Measurements from ENCODE around the gene TMEM44. TPM values are rescaled to one million over a fixed set of nuclear protein-coding genes. Genes with fewer than 3 reads are reported as not detected.

The TMEM44 gene
- total and polyA plus RNA-seq, 2 donors (not counting 3 experiments of a cell fraction or from before 2014, with no cell fraction given), result 93.8 to 125 TPM

GRCh38 chr3:194574639-194575483, 58.4 kb downstream of the TMEM44 start:
- POLR2A ChIA-PET, result interaction anchor here (0.6 kb wide), 1 partner anchor 65 kb away, joined by 5 read pairs; no protein-coding TSS in a partner anchor
- Histone ChIP-seq H3K27ac (ENCODE audit: insufficient read depth, low read depth, low read length) (no peak overlapping the region), H3K4me1 (ENCODE audit: control insufficient read depth, extremely low read depth, insufficient read depth, low read length) (peaks cover 28% of the 10 kb centered on the region), H3K79me2 (ENCODE audit: control insufficient read depth, insufficient read depth, low read length) (no peaks in the 10 kb centered on the region), H3K4me3 (replicated peaks in 1 of 3; ENCODE audit: insufficient read depth in 1 of 3, low read depth in 1 of 3, low read length in 3 of 3) (no peak overlapping the region), H3K9me1 (replicated peaks; ENCODE audit: control insufficient read depth, extremely low read depth, insufficient read depth, low read length) (no peaks in the 10 kb centered on the region), H3K4me2 (ENCODE audit: insufficient read depth, low read length) (no peak overlapping the region), H3K36me3 (ENCODE audit: control insufficient read depth in 2 of 2, extremely low read depth in 1 of 2, insufficient read depth in 2 of 2, low read length in 2 of 2) (no peaks in the 10 kb centered on the region), H3K27me3 (ENCODE audit: control insufficient read depth in 2 of 2, insufficient read depth in 2 of 2, low read length in 2 of 2) (no peaks in the 10 kb centered on the region), H4K20me1 (replicated peaks; ENCODE audit: control insufficient read depth, extremely low read depth, insufficient read depth, low read length) (no peaks in the 10 kb centered on the region), H3K9ac (replicated peaks; ENCODE audit: extremely low read depth, insufficient read depth, low read length) (no peak overlapping the region), H2AFZ (ENCODE audit: low read depth, low read length) (no peak overlapping the region), H3K9me3 (replicated peaks; ENCODE audit: control insufficient read depth, insufficient read depth, low read length) (no peaks in the 10 kb centered on the region)
- DNase-seq (ENCODE audit: low read depth, low spot score), result no peak
- no TSS peak for BruUV-seq (replicated peaks)
- intact Hi-C loops (cut with micrococcal nuclease), result loop anchor here (1.0 kb wide), 1 partner anchor 103 kb away; no protein-coding TSS in a partner anchor
- CTCF ChIA-PET, result interaction anchor here (1.0 to 8.9 kb wide), 12 partner anchors 8 to 238 kb away, joined by 3 to 166 read pairs (median 6); no protein-coding TSS in a partner anchor
- dilution Hi-C loops (cut with MboI; ENCODE audit: extremely low pct_ligation_motif_present, low sequenced_read_pairs), result no loop called here
- FAIRE-seq, result no peak
- TF ChIP-seq, protein P1, sequence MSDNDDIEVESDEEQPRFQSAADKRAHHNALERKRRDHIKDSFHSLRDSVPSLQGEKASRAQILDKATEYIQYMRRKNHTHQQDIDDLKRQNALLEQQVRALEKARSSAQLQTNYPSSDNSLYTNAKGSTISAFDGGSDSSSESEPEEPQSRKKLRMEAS (IDR thresholded peaks at IDR 0.05; ENCODE audit: insufficient read depth, insufficient read length), result no peak
- TF ChIP-seq EZH2 (IDR thresholded peaks at IDR 0.05; ENCODE audit: borderline replicate concordance, low read depth, low read length, severe bottlenecking) (no peak), JUN (IDR thresholded peaks at IDR 0.05; ENCODE audit: borderline replicate concordance, insufficient read depth, insufficient read length, low read depth) (no peak), POLR2AphosphoS5 (IDR thresholded peaks at IDR 0.05; ENCODE audit: insufficient read depth, low read depth, low read length) (no peak), GATA2 (IDR thresholded peaks at IDR 0.05; ENCODE audit: insufficient read depth, insufficient read length, low read depth, low read length) (no peak), CTCF (IDR thresholded peaks at IDR 0.05; ENCODE audit: extremely low read depth in 1 of 2, insufficient read depth in 1 of 2, low read depth in 1 of 2, low read length in 2 of 2) (no peak), MYC (IDR thresholded peaks at IDR 0.05; ENCODE audit: low read depth, low read length) (no peak), POLR2A (IDR thresholded peaks at IDR 0.05; ENCODE audit: low read depth, low read length) (no peak), FOS (IDR thresholded peaks at IDR 0.05; ENCODE audit: borderline replicate concordance, insufficient read depth, low read length) (no peak)
